Left colon (tissue), 2 donors: Measurements from ENCODE around the gene ZNF423. TPM values are rescaled to one million over a fixed set of nuclear protein-coding genes. Genes with fewer than 3 reads are reported as not detected.
"Not testable (repeated sequence)": the region's sequence is repeated elsewhere in the genome, so short reads cannot be mapped to it uniquely, and the experiment has no call there.

Experiments
- ATAC-seq: fragments of 200-7000 bp; cut with Tn5 transposase; one replicate; pipeline ENCODE4 v1.9.1; 2020; ENCODE audit warnings: mild to moderate bottlenecking, moderate library complexity
- DNase-seq, 2 donors: peaks; one replicate each; pipeline ENCODE4 v3.0.0-alpha.2; 2020
- intact Hi-C, 2 donors: fragments of 100-400 bp; cut with DNase I in 1 of 2; cut with micrococcal nuclease in 1 of 2; formaldehyde crosslinking; loops; one replicate each; pipeline versions ENCODE4 v1.11.2 to v1.14.0; 2022; cut with DNase I, micrococcal nuclease
- total RNA-seq, 2 donors: library from RNA; stranded (reverse); fragmentation: NEBNext Ultra II Directional; extraction: Animal tissue kit (Norgen Biotek cat#: 25700); gene quantifications; one replicate each; pipeline ENCODE4 v1.2.1, GENCODE V29; 2021
- donor health status: DM: no; HTN: no; CAD: no.
- donor health status: DM: yes; HTN: yes; CAD: no.

The ZNF423 gene
- total RNA-seq, 2 donors from 2014 or later = 8.2 to 10.5 TPM

DNA sequence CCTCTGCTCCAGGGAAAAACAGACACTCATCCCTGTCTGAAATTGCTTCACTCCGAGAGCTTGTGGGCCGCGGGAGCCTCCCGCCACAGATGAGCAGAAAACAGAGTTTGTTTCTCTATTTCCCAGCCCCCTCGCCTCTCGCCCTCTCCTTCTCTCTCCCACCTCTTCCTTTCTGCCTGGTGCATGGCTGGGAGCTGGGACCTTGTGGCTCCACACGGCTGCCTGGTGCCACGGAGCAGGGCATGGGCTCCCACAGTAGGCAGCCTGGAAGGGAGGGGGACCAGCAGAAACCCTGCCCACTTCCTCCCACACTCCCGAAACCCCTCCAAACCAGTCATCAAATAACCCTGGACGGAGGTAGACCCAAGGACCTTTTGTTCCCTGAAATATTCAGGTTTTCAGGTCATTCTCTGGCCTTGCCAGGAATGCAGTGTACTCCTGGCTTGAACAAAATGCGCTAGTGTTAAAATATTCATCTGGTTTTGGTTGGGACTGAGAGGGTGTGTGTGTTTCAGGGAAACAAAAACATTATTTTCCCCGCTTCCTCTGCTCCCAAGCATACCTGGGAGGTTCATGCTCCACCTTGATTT lies 277.4 kb downstream of the ZNF423 start:
- ATAC-seq = no peak
- no peak for DNase-seq
- intact Hi-C loops = no loop called here

DNA sequence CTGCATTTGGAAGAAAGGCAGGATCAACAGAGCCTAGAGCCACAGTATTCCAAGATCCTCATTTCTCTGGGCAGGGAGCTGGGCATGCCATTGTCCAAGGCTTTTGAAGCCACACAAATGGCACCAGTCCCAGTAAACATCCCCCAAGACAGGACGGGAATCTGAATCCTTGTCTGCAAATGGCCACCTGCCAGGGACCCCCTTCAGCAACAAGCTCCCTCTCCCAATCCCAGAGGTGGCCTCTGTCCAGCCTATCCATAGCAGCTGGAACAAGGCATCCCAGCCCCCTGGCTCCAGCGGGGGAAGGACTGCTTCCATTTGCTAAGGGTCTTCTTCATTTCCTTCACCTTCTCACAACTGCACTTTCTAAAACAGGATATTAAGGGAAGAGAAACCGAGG lies 277.9 kb downstream of the ZNF423 start:
- DNase-seq (no peak), ATAC-seq (no peak)
- intact Hi-C loops = no loop called here

DNA sequence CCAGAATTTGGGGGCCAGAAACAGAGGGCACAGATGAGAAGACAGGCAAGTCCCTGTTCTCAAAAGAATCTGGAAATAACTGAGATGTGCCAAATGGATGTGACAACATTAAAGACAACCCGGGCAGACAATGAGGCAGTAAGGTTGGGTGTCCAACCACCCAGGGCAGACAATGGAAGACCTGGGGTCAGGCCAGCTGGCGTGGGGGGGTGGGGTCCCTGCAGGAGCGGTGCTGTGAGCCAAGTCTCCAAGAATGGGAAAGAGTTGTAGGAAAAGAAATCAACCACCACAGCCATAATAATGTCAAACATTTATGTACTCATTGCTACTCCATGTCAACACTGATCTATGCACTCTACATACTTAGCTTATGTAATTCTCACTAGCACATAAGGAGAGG lies 279.0 kb downstream of the ZNF423 start:
- ATAC-seq = no peak
- intact Hi-C loops = no loop called here
- no peak for DNase-seq

DNA sequence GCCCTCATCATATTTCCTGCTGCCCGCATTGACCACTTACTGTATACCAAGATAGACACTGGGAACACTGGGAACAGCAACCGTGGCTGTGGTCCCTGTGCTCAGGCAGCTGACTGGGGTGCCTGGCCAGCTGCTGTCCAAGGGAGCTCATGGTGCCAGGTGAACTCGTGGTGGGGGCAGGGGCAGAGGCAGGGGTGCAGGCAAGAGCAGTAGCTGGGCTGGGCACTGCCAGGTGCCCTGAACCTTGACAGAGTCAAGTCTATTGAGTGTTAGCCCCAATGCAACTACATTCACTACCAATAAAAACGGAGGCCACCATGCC lies 279.8 kb downstream of the ZNF423 start:
- intact Hi-C loops = no loop called here
- no peak for DNase-seq
- ATAC-seq = no peak

DNA sequence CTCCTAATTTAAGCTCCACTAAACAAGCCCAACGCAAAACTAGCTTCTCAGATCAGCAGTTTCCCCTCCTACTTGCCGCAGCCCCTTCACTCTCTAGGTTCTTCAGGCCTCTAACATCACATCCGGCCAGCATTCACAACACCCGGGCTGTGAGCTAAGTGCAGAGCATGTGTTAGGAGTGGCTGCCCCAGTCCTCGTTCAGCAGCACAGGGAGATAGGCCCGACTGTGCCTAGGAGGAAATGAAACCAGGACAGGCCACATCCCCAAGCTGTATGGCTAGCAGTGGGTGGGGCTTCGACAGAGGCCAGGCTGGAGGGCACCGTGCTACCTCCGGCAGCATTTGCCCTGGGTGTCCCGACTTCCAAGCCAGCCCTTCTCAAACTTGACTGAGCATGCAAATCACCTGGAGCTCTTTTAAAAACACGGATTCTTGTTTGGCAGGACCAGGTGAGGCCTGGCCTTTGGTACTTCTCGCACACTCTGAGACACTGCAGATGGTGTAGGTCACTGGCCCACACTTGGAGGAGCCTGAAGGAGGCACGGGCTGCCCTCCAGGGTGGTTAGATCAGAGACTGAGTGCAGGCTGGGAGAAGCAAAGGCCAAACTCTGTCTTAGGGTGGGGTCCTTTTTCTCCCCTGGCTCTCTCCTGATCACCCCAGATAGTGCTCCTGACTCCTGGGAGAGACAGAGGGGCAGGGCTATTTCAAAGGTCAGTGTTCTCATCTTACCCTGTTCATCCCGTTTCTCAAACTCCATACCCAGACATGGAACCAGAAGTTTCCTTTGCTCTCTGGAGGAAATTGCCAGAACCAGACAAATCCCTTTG lies 280.4 kb downstream of the ZNF423 start:
- ATAC-seq (peak; percentile 95), DNase-seq (peak; percentile 61 to 64)
- intact Hi-C loops = no loop called here

DNA sequence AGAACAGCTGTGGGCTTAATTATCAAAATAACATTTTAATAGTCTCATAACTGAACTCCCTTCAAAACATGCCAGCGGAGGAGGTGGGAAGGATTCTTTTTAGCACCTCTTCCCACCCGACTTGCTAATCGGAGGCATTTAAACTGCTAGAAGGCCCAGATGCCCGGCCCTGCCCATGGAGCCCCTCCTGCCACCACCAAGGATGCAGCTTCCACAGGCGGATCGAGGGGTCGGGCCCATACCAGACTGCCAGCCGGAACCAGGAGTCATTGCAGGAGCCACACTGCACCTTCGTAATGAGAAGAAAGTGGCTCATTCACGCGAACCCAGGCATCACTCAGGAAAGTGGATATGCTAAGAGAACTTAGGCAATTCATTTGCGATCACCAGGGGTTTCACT lies 281.1 kb downstream of the ZNF423 start:
- intact Hi-C loops = no loop called here
- DNase-seq (no peak), ATAC-seq (no peak)

DNA sequence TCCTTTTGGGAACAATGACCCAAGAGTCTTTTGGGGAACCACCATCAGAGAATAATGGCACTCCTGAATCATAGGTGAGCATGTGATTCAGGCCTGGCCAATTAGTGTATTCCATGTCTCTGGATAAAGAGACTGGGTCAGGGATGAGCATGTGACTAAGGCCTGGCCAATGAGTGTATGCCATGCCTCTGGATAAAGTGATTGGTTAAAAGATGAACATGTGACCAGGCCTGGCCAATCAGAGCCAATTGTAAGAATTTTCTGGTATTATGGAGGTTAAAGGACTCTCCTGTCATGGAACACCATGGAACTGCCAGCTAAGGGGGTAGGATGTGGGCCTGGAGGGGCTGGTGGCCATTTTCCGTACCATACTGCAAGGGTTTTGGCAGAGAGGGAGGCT lies 288.0 kb downstream of the ZNF423 start:
- DNase-seq (no peak), ATAC-seq (no peak)
- intact Hi-C loops = no loop called here

DNA sequence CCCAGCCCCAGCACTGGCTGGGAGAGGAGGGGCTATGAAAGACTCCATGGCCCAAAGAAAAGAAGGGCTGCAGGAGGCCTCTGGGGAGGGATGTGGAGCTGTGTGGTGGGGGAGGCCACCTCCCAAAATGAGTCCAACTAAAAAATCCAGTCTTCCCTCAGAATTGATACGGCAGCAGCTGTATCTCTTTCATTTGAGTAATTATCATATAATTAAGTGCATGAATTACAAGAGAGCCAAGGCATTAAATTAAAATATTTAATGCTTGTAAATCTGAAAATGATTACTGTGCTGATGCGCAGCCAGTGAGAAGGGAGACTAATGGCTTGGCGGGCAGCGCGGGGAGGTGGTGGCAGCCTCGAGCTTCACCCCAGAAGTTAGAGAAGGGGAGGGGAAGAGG lies 289.5 kb downstream of the ZNF423 start:
- intact Hi-C loops = no loop called here
- ATAC-seq (no peak), DNase-seq (no peak)

DNA sequence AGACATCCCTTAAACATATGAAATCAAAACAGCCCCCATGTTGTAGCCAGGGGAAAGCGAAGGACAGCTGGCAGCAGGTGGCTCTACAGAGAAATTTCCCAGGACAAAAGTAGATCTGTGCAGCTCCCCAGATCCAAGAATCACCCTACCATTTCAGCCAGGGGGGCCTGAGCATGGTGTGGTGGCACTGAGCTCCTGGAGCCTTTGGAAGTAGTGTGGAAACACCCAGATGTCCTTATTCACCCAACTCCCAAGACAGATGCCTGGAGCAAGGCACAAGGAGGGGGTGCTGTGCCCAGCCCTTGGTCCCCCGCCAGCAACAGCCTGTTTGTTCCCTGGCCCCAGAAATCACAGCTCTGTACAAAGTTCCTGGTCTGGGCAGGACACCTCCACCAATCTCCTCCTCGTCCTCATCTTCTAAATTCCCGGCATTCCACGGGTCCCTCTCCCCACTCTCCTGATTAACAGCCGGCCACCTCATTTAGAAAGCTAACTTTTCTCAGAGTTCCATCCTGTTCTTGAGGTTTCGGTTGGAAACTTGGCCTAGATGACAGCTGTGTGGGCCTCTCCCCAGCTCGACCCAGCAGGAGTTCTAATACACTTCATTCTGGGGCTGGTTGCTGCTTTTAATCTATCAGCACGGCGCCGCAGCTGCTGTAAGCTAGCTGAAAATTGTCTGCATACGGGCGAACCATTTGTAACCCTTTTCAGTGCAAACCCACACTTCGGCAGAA lies 291.2 kb downstream of the ZNF423 start:
- no peak for ATAC-seq
- intact Hi-C loops = no loop called here
- DNase-seq = no peak

DNA sequence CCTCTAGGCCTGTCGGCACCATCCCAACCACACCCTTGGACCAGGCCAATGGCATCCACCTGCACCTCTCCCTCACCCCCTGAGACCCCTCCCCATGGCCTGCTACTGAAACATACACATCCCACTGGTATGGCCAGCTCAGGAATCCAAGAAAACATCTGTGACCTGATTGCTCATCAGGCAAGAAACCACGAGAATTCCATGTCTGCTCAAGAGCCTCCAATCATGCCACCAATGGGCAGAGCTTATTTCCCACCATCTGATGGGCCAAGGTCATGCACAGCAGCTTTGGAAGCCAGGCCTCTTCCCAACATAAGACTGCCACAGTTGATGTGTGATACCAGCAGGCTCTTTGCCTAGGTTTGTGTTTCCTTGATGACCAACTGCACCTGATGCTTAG lies 292.2 kb downstream of the ZNF423 start:
- DNase-seq (no peak), ATAC-seq (no peak)
- intact Hi-C loops = no loop called here

DNA sequence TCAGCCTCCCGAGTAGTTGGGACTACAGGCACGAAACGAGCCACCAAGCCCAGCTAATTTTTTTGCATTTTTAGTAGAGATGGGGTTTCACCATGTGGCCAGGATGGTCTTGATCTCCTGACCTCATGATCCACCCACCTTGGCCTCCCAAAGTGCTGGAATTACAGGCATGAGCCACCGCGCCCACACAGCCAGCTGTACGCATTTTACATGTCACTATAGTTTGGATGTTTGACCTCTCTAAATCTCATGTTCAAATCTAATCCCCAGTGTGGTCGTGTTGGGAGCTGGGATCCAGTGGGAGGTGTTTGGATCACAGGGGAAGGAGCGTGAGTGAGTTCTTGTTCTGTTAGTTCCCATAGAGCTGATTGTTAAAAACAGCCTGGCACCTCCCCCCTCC lies 293.0 kb downstream of the ZNF423 start:
- DNase-seq, intact Hi-C loops, ATAC-seq: not testable (repeated sequence)

DNA sequence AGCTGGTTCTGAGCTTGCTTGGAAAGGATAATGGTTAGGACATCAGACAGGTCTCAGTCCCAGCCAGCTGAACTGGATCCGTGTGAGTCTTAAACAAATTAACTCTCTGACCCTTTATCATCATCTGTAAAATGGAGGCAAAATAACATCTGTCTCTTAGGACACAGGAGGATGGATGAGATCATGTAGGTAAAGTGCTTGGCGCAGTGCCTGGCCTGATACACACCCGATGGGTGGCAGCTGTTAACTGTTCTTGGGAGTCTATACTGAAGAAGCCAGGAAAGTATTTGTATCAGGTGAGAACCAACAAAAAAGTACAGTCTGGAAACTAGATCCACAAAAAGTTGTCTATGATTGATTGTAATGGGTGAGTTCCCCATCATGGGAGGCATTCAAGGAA lies 293.7 kb downstream of the ZNF423 start:
- intact Hi-C loops = no loop called here
- ATAC-seq (no peak), DNase-seq (no peak)

DNA sequence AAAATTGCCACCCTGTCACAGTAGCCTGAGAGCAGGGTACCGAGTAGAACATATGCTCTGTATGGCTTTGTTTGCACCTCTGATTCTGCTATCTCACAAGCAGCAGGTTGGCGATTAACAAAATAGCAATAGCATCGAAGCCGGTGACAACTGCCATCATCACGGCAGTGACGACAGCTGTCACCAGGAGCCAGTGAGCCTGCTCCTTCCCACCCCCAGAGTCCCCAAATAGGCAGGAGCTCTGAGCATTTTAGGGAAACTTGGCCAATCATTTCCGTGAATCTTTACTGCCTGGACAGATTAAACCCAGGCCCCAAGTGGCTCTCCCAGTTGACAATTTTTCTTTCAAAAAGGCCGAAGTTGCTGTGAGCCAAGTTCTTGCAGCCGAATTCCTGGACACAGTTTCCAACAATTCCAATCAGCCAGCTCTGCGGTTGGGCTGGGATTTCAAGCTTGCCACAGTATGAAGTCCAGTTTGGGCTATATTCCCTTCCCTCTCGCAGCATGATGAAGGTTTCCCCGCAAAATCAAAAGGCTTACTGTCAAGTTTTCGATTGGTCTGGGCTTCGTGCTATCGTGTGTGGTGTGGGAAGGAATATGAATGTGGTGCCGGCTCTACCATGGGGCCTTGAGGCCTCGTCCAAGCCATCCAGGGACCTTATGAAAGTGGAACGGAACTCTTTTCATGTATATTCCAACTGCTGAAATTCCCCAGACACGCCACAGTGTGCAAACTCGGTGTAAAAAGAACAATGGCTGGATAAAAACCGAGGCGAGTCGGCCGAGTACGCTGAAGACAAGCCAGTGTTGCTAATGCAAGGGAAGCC lies 295.7 kb downstream of the ZNF423 start:
- no peak for ATAC-seq
- no peak for DNase-seq
- intact Hi-C loops = no loop called here

DNA sequence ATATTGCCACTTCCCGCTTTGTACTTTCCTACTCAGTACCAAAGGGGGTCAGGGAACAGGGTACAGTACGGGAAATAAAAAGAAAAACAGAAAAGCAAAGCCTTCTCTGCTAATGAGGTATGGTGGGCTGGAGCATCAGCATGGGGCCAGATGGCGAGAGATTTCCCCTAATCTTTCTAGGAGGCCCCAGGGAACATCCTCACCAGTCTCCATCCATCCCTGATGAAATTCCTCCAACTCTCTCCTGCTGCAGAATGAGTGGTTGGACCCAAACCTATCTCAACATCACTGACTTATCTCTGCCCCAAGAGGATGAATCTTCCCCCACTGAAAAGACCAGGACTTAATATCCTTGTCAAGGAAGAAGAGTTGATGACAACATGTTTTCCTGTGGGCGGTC lies 296.7 kb downstream of the ZNF423 start:
- intact Hi-C loops = no loop called here
- ATAC-seq = no peak
- no peak for DNase-seq

DNA sequence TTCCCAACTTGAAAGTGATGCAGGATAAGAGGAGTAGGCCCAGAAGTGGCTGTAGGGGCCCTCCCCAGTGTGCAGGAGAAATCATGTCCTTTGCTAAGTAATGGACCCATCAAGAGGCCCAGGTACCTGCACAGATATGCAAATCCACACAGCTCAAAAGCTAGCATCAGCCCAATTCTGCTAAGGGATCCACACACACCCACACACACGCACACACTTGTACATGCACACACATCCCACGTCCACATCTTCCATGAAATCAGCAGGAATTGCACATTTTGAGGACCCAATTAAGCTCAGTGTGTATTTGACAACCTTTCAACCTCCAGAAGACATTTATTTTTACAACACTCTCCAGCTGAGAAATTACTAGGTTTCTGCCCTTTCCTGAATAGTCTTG lies 297.5 kb downstream of the ZNF423 start:
- no peak for ATAC-seq
- DNase-seq = no peak
- intact Hi-C loops = no loop called here

DNA sequence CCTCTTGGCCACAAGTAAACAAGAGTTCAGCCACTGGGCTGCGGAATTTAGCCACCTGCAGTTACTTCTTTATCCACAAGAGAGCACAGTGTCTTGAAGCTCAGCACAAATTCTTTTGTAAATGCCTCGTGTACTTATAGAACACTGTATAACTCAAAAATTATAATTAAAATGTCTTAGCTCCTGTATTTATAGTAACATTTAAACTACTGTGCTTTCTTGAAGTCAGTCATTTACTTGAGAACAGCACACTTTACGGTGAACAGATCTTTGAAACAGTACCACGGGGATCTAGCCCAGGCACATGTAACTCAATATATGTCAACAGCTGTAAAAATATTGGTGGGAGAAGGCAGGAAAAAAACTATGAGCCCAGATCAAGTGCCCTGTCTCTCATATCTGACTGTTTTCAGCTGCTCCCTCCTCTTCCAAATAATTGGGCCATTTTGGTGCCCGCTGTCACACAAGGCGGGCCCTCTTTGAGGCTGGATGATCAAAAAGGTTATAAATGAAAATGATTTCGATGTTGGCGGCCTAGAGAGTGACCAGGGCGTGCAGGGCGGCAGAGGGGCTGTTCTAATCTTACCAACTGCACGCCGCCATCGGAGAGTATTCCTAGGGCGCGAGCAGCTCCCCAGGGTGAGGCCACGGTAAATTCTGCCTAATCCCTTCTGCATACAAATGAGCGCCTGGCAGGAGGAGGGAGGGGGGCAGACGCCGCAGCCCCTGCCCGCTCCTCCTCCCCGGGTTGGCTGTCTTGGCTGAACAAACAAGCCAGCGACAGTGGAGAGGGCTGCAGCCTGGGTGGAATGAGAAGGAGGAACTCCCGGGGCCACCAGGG lies 299.1 kb downstream of the ZNF423 start:
- intact Hi-C loops = no loop called here
- ATAC-seq (no peak), DNase-seq (no peak)

DNA sequence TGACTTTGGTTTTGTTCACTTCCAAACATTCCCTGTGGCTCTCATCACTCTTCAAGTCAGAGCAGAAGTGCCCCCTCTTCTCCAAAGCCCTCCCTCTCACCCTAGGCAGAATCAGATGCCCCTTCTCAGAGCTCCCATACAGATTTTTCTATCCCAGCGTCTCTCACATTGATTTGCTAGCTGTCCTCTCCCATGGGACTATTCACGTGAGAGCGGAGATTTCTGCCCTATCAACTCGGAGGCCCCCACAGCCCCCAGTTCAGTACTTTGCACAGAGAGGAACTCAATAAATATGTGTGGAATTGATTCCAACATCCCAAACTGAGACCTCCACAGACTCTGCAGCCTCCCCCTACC lies 299.7 kb downstream of the ZNF423 start:
- intact Hi-C loops = no loop called here
- no peak for DNase-seq
- ATAC-seq = no peak

DNA sequence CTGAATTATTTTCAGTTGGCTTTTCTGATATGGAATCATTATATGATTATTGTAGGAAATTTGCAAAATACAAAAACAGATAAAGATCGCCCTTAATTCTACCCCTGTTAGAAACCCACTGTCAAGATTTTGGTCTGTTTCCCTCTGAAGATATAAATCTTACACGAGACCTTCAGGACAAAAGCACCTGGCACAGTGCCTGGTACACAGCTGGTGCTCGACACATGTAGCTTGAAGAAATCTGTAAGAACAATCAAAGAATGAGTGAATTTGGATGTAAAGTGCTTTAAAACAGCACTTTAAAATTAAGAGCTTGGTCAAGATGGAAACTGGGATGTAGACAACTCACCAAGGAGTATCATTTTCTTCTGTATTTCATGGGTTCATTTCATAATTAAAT lies 301.2 kb downstream of the ZNF423 start:
- no peak for ATAC-seq
- intact Hi-C loops = no loop called here

More for the DNA sequence above, 301.2 kb downstream of the ZNF423 start:
- no peak for DNase-seq
